PC-3 (cell line): ENCODE data around the gene BTBD6. TPM values are rescaled to one million over a fixed set of nuclear protein-coding genes. Genes with fewer than 3 reads are reported as not detected.

Experiments
- ATAC-seq: fragments of 200-7000 bp; cut with Tn5 transposase; 2 replicates; pipeline ENCODE4 v1.9.1; 2020; ENCODE audit warnings: mild to moderate bottlenecking, moderate library complexity
- BruUV-seq: library from RNA; stranded (reverse); fragments of 400-500 nt; replicated peaks from 2 replicates; lab custom pipeline; 2021; lab: Mats Ljungman, UMichigan
- CTCF ChIA-PET: fragments of 300-600 bp; sonication (Branson Sonifier 250); formaldehyde crosslinking; loops from one replicate; lab custom pipeline; 2022; ENCODE audit warnings: antibody characterized with exemption; lab: Charles Lee
- POLR2A ChIA-PET: fragments of 300-600 bp; sonication (Branson Sonifier 250); formaldehyde crosslinking; loops from one replicate; lab custom pipeline; 2022; ENCODE audit warnings: antibody characterized with exemption; ENCODE audit not compliant: unreplicated experiment; lab: Charles Lee
- DNase-seq: peaks from one replicate; pipeline ENCODE4 v3.0.0-alpha.2; 2015
- H2AFZ ChIP-seq: fragments of 300-600 bp; sonication (generic); 2 replicates; pipeline ENCODE4 v1.6.0; 2016; ENCODE audit warnings: antibody characterized with exemption, low read length
- H3F3A ChIP-seq: fragments of 300-600 bp; sonication (generic); one replicate; pipeline ENCODE4 v1.6.0; 2017; ENCODE audit warnings: antibody characterized with exemption, low read length, control low read depth, mild to moderate bottlenecking; ENCODE audit not compliant: unreplicated experiment
- H3K27ac ChIP-seq: fragments of 300-600 bp; sonication (generic); 2 replicates; pipeline ENCODE4 v1.5.1; 2016; ENCODE audit warnings: mild to moderate bottlenecking, low read length
- H3K27me3 ChIP-seq: fragments of 300-600 bp; sonication (generic); 2 replicates; pipeline ENCODE4 v1.6.1; 2016; ENCODE audit warnings: low read length, mixed read lengths
- H3K36me3 ChIP-seq: fragments of 300-600 bp; sonication (generic); 2 replicates; pipeline ENCODE4 v1.6.1; 2016; ENCODE audit warnings: low read depth, mixed run types, low read length, mixed read lengths
- H3K4me1 ChIP-seq: fragments of 300-600 bp; sonication (generic); 2 replicates; pipeline ENCODE4 v1.5.1; 2016; ENCODE audit warnings: low read length; ENCODE audit not compliant: insufficient read depth
- H3K4me2 ChIP-seq: fragments of 300-600 bp; sonication (generic); 2 replicates; pipeline ENCODE4 v1.6.0; 2016; ENCODE audit warnings: low read length
- H3K4me3 ChIP-seq: fragments of 300-600 bp; sonication (generic); 2 replicates; pipeline ENCODE4 v1.5.1; 2016; ENCODE audit warnings: mild to moderate bottlenecking, low read length, mixed read lengths
- H3K79me2 ChIP-seq: fragments of 300-600 bp; sonication (generic); 2 replicates; pipeline ENCODE4 v1.6.1; 2017; ENCODE audit warnings: low read length, mixed read lengths
- H3K9ac ChIP-seq: fragments of 300-600 bp; sonication (generic); 2 replicates; pipeline ENCODE4 v1.6.0; 2016; ENCODE audit warnings: mild to moderate bottlenecking, low read length
- H3K9me2 ChIP-seq: fragments of 300-600 bp; sonication (generic); replicated peaks from 2 replicates; pipeline ENCODE4 v1.6.1; 2016; ENCODE audit warnings: mixed run types, low read length, mixed read lengths
- H3K9me3 ChIP-seq: fragments of 300-600 bp; sonication (generic); 2 replicates; pipeline ENCODE4 v1.6.1; 2016; ENCODE audit warnings: low read length, mixed read lengths
- H4K20me1 ChIP-seq: fragments of 300-600 bp; sonication (generic); 2 replicates; pipeline ENCODE4 v1.6.1; 2016; ENCODE audit warnings: low read length, mixed read lengths
- CTCF ChIP-seq: fragments of 300-600 bp; sonication (generic); conservative IDR thresholded peaks from 2 replicates; pipeline ENCODE4 v1.5.1; 2017; ENCODE audit warnings: antibody characterized with exemption, low read depth, mild to moderate bottlenecking, low read length
- EZH2 ChIP-seq: fragments of 300-600 bp; sonication (generic); IDR thresholded peaks from one replicate; pipeline ENCODE4 v1.6.1; 2017; ENCODE audit warnings: antibody characterized with exemption, mild to moderate bottlenecking, low read length; ENCODE audit not compliant: unreplicated experiment
- EZH2phosphoT487 ChIP-seq: fragments of 300-600 bp; sonication (generic); IDR thresholded peaks from 2 replicates; pipeline ENCODE4 v1.6.1; 2018; ENCODE audit warnings: mild to moderate bottlenecking, antibody characterized with exemption, low read length, borderline replicate concordance
- intact Hi-C: fragments of 100-400 bp; cut with micrococcal nuclease; formaldehyde crosslinking; loops from 2 replicates; pipeline ENCODE4 v1.9.0; 2023
- total RNA-seq: library from RNA; depleted of rRNA; stranded (reverse); fragments of >200 nt; gene quantifications from 2 replicates; pipeline ENCODE4 v1.2.3, GENCODE V29; 2014

Gene BTBD6
- total RNA-seq, 1 experiment from 2014 or later = 104 TPM

- Histone ChIP-seq H3K9me3 (no peaks in the 10 kb centered on the region), H3K9me2 (no peaks in the 10 kb centered on the region), H3K27ac (no peak overlapping the region), H3K4me3 (no peak overlapping the region), H3F3A (no peaks in the 10 kb centered on the region), H4K20me1 (no peaks in the 10 kb centered on the region), H3K27me3 (no peaks in the 10 kb centered on the region), H3K4me2 (no peak overlapping the region), H3K36me3 (no peaks in the 10 kb centered on the region), H2AFZ (no peak overlapping the region), H3K9ac (no peak overlapping the region), H3K4me1 (peaks cover 5% of the 10 kb centered on the region), H3K79me2 (peaks cover 8% of the 10 kb centered on the region)
- no TSS peak for BruUV-seq
- CTCF ChIA-PET = interaction anchor here (0.5 kb wide), 1 partner anchor 428 kb away, joined by 3 read pairs; no protein-coding TSS in a partner anchor
- DNase-seq (no peak), ATAC-seq (no peak)
- intact Hi-C loops = no loop called here
- TF ChIP-seq EZH2 = no peak
- TF ChIP-seq CTCF = no peak
- no peak for TF ChIP-seq EZH2phosphoT487
- POLR2A ChIA-PET = no interaction called here
These were observed 6.7 kb downstream of the BTBD6 start for GRCh38 chr14:105255021-105255507.

GRCh38 chr14:105256292-105256960 is 8.1 kb downstream of the BTBD6 start:
- no peaks in the 10 kb centered on the region for H3K27me3 ChIP-seq
- H4K20me1 ChIP-seq = no peaks in the 10 kb centered on the region
- TF ChIP-seq EZH2 (no peak), EZH2phosphoT487 (no peak), CTCF (no peak)
- no peak overlapping the region for H2AFZ ChIP-seq
- no peak overlapping the region for H3K4me3 ChIP-seq
- ChIA-PET CTCF (no interaction called here), POLR2A (interaction anchor here (0.6 kb wide), 1 partner anchor 51 kb away, joined by 6 read pairs; no protein-coding TSS in a partner anchor)
- no peaks in the 10 kb centered on the region for H3K79me2 ChIP-seq
- no peak for DNase-seq
- peaks cover 5% of the 10 kb centered on the region for H3K4me1 ChIP-seq
- H3K9ac ChIP-seq = no peak overlapping the region
- H3K4me2 ChIP-seq = no peak overlapping the region
- H3K9me3 ChIP-seq = no peaks in the 10 kb centered on the region
- H3K9me2 ChIP-seq = no peaks in the 10 kb centered on the region
- H3K27ac ChIP-seq = no peak overlapping the region
- intact Hi-C loops = no loop called here
- BruUV-seq = no TSS peak
- H3K36me3 ChIP-seq = no peaks in the 10 kb centered on the region
- H3F3A ChIP-seq = no peaks in the 10 kb centered on the region
- no peak for ATAC-seq

- no TSS peak for BruUV-seq
- H4K20me1 ChIP-seq = no peaks in the 10 kb centered on the region
- DNase-seq = no peak
- POLR2A ChIA-PET = no interaction called here
- no peaks in the 10 kb centered on the region for H3K79me2 ChIP-seq
- CTCF ChIA-PET = no interaction called here
- TF ChIP-seq CTCF = no peak
- no peaks in the 10 kb centered on the region for H3K9me3 ChIP-seq
- no peak overlapping the region for H2AFZ ChIP-seq
- H3K36me3 ChIP-seq = no peaks in the 10 kb centered on the region
- no peak overlapping the region for H3K4me2 ChIP-seq
- H3K4me3 ChIP-seq = no peak overlapping the region
- H3K4me1 ChIP-seq = peaks cover 5% of the 10 kb centered on the region
- no peaks in the 10 kb centered on the region for H3K27me3 ChIP-seq
- H3K27ac ChIP-seq = no peak overlapping the region
- H3K9ac ChIP-seq = no peak overlapping the region
- H3F3A ChIP-seq = no peaks in the 10 kb centered on the region
- no peaks in the 10 kb centered on the region for H3K9me2 ChIP-seq
- intact Hi-C loops = no loop called here
- no peak for ATAC-seq
These were observed 9.1 kb downstream of the BTBD6 start for GRCh38 chr14:105257464-105257863.
